ENCODE results near the gene GFOD1. TPM values are rescaled to one million over a fixed set of nuclear protein-coding genes. Genes with fewer than 3 reads are reported as not detected.

GFOD1 gene
- total and polyA plus RNA-seq, 11 donors, result 16.2 to 65.8 (median 41.5) TPM

GRCh38 chr6:13355999-13356785 lies 131.2 kb downstream of the GFOD1 start:
- DNase-seq, result no peak
- Histone ChIP-seq H3K36me3 (no peaks in the 10 kb centered on the region), H3K9me3 (peaks cover 0 to 3% (median 0%) of the 10 kb centered on the region in 12 donors), H3K27me3 (no peaks in the 10 kb centered on the region), H3K4me1 (peaks cover 16 to 63% (median 45%) of the 10 kb centered on the region in 12 donors), H3K27ac (peak overlapping the region in 4 of 12 donors; percentile 17 to 77 (median 56)), H3K4me3 (peak overlapping the region in 1 of 12 donors; percentile 2)
- intact Hi-C loops (cut with DNase I), result loop anchor here in 2 of 10 donors (5.0 to 10.0 kb wide), 2 partner anchors 49 to 51 kb away; no protein-coding TSS in a partner anchor
- ATAC-seq, result no peak
- 78 to 84% (median 81%) methylated on average over 6 of the region's 6 CpGs for WGBS, 4 donors
- TF ChIP-seq POLR2A (IDR thresholded peaks at IDR 0.05), result no peak
- TF ChIP-seq, protein P1, sequence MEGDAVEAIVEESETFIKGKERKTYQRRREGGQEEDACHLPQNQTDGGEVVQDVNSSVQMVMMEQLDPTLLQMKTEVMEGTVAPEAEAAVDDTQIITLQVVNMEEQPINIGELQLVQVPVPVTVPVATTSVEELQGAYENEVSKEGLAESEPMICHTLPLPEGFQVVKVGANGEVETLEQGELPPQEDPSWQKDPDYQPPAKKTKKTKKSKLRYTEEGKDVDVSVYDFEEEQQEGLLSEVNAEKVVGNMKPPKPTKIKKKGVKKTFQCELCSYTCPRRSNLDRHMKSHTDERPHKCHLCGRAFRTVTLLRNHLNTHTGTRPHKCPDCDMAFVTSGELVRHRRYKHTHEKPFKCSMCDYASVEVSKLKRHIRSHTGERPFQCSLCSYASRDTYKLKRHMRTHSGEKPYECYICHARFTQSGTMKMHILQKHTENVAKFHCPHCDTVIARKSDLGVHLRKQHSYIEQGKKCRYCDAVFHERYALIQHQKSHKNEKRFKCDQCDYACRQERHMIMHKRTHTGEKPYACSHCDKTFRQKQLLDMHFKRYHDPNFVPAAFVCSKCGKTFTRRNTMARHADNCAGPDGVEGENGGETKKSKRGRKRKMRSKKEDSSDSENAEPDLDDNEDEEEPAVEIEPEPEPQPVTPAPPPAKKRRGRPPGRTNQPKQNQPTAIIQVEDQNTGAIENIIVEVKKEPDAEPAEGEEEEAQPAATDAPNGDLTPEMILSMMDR (IDR thresholded peaks at IDR 0.05), result no peak

GRCh38 chr6:13355043-13355945 lies 132.1 kb downstream of the GFOD1 start:
- intact Hi-C loops (cut with DNase I), result loop anchor here in 2 of 10 donors (5.0 to 10.0 kb wide), 2 partner anchors 50 to 52 kb away; no protein-coding TSS in a partner anchor
- Histone ChIP-seq H3K27me3 (no peaks in the 10 kb centered on the region), H3K4me3 (peak overlapping the region in 1 of 12 donors; percentile 2), H3K9me3 (peaks cover 0 to 3% (median 0%) of the 10 kb centered on the region in 12 donors), H3K27ac (peak overlapping the region; percentile 1 to 77 (median 42)), H3K4me1 (peaks cover 11 to 57% (median 37%) of the 10 kb centered on the region in 12 donors), H3K36me3 (no peaks in the 10 kb centered on the region)
- TF ChIP-seq, protein P1 (IDR thresholded peaks at IDR 0.05), result no peak
- TF ChIP-seq POLR2A (IDR thresholded peaks at IDR 0.05), result no peak
- no peak for DNase-seq
- WGBS, 4 donors, result 65 to 77% (median 69%) methylated on average over 7 of the region's 7 CpGs
- ATAC-seq, result peak in 3 of 4 donors; percentile 39 to 68 (median 39)

DNA sequence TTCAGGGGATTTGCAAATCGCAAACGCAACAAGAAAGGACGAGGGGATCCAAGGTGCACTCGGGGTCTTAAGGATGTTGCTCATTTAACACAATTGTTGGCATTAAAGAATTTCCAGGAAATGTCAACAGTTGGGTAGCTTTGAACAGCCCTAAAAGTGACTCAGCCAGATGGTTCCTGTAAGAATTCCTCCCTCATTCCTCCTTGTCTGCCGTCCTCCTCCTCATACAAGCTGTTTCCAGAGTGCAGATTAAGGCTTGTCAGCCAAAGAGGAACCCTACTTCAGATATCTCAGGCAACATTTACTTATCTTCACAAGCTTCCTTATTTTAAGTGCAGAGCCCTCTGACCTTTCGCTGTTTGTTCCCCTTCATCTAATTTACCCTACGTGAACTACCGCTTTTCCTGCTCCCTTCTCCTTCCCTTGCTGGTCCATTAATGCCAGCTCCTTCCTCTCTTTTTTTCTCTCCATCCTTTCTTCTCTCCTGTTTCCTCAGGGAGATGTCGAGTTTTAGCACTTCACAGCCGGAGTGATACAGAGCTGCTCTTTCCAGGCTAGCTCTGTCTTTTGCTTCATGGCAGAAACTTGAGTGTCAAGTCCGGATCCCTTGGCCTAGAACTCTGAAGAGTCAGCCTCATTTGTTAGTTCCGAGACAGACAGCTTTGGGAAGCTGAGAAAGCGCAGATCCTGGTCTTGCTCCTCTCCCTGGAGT lies 132.9 kb downstream of the GFOD1 start:
- DNase-seq (no peak), ATAC-seq (peak in 3 of 4 donors; percentile 18 to 54 (median 38))
- H3K4me1 ChIP-seq, result peaks cover 9 to 54% (median 33%) of the 10 kb centered on the region in 12 donors
- TF ChIP-seq, protein P1 (IDR thresholded peaks at IDR 0.05), result no peak
- TF ChIP-seq POLR2A (IDR thresholded peaks at IDR 0.05), result no peak
- peaks cover 0 to 3% (median 0%) of the 10 kb centered on the region in 12 donors for H3K9me3 ChIP-seq
- WGBS, 4 donors, result 56 to 71% (median 58%) methylated on average over 13 of the region's 13 CpGs
- no peaks in the 10 kb centered on the region for H3K27me3 ChIP-seq
- intact Hi-C loops (cut with DNase I), result loop anchor here in 2 of 10 donors (5.0 to 10.0 kb wide), 2 partner anchors 50 to 53 kb away; no protein-coding TSS in a partner anchor
- H3K4me3 ChIP-seq, result no peak overlapping the region
- H3K27ac ChIP-seq, result peak overlapping the region in 11 of 12 donors; percentile 1 to 77 (median 46)
- no peaks in the 10 kb centered on the region for H3K36me3 ChIP-seq

All from heart left ventricle (tissue), 16 donors.